ENCODE data around the gene CUBN.

GRCh38 chr10:16787361-16787791 lies 342.2 kb downstream of the CUBN start:
- TF ChIP-seq ZNF274 (IDR thresholded peaks at IDR 0.05; ENCODE audit: low read depth, low read length), result no peak
- TF ChIP-seq YY1 (IDR thresholded peaks at IDR 0.05; ENCODE audit: insufficient read depth, insufficient read length), result no peak
- TF ChIP-seq SUZ12 (IDR thresholded peaks at IDR 0.05; ENCODE audit: extremely low read depth, insufficient read depth, insufficient read length), result no peak

All from NT2/D1 (cell line).